WTC11 (cell line): ENCODE measurements around the gene TEX12. TPM values are rescaled to one million over a fixed set of nuclear protein-coding genes. Genes with fewer than 3 reads are reported as not detected.
A peak's percentile ranks its signal among the peaks of the same experiment; 100 is the strongest.

Experiments
- ATAC-seq: fragments of 200-7000 bp; cut with Tn5 transposase; 2 replicates; pipeline ENCODE4 v1.10.0; 2021; ENCODE audit warnings: mild to moderate bottlenecking, moderate library complexity
- CTCF ChIA-PET: fragments of 300-600 bp; sonication (Branson Sonifier 250); formaldehyde crosslinking; loops from one replicate; lab custom pipeline; 2021; ENCODE audit warnings: antibody characterized with exemption; lab: Charles Lee
- POLR2A ChIA-PET: fragments of 350-600 bp; sonication (Branson Sonifier 250); formaldehyde crosslinking; loops from one replicate; lab custom pipeline; 2021; ENCODE audit warnings: antibody characterized with exemption; lab: Charles Lee
- DNase-seq: peaks from one replicate; pipeline ENCODE4 v3.0.0; 2021; ENCODE audit warnings: low spot score
- H3K27ac Mint-ChIP-seq: 2 replicates; pipeline ENCODE4 v1.8.0; 2021; ENCODE audit warnings: mixed read lengths
- H3K27me3 Mint-ChIP-seq: 2 replicates; pipeline ENCODE4 v1.8.0; 2021; ENCODE audit warnings: low read depth, mild to moderate bottlenecking, moderate library complexity, mixed read lengths
- H3K36me3 Mint-ChIP-seq: 2 replicates; pipeline ENCODE4 v1.8.0; 2021; ENCODE audit warnings: mixed read lengths
- H3K4me1 Mint-ChIP-seq: 2 replicates; pipeline ENCODE4 v1.8.0; 2022; ENCODE audit warnings: mixed read lengths
- H3K4me3 Mint-ChIP-seq: 2 replicates; pipeline ENCODE4 v1.8.0; 2021; ENCODE audit warnings: mild to moderate bottlenecking, moderate library complexity, mixed read lengths
- H3K9me3 Mint-ChIP-seq: 2 replicates; pipeline ENCODE4 v1.8.0; 2021; ENCODE audit warnings: mixed read lengths
- ARID4B ChIP-seq: sonication (generic); formaldehyde crosslinking; IDR thresholded peaks from 2 replicates; pipeline ENCODE4 v1.8.0; 2023; ENCODE audit warnings: missing genetic modification reagents, mild to moderate bottlenecking, borderline replicate concordance
- ATF3 ChIP-seq: sonication (generic); formaldehyde crosslinking; conservative IDR thresholded peaks from 2 replicates; pipeline ENCODE4 v1.8.1; 2022; ENCODE audit warnings: mild to moderate bottlenecking, missing genetic modification reagents
- CTCF ChIP-seq: fragments of 200-600 bp; IDR thresholded peaks from 2 replicates; pipeline ENCODE4 v1.8.0; 2022; ENCODE audit warnings: antibody characterized with exemption
- E2F1 ChIP-seq: sonication (generic); formaldehyde crosslinking; IDR thresholded peaks from 2 replicates; pipeline ENCODE4 v1.8.0; 2022; ENCODE audit warnings: mild to moderate bottlenecking, missing genetic modification reagents
- E2F4 ChIP-seq: sonication (generic); formaldehyde crosslinking; IDR thresholded peaks from 2 replicates; pipeline ENCODE4 v1.8.1; 2022; ENCODE audit warnings: low read depth, mild to moderate bottlenecking, moderate library complexity, missing genetic modification reagents, borderline replicate concordance
- EMX1 ChIP-seq: fragments of 250-450 bp; sonication (Bioruptor Pico); IDR thresholded peaks from 2 replicates; pipeline ENCODE4 v1.8.0; 2021; ENCODE audit warnings: mild to moderate bottlenecking
- IRF1 ChIP-seq: sonication (generic); formaldehyde crosslinking; IDR thresholded peaks from 2 replicates; pipeline ENCODE4 v1.8.0; 2023; ENCODE audit warnings: missing genetic modification reagents
- MLX ChIP-seq: sonication (generic); formaldehyde crosslinking; IDR thresholded peaks from 2 replicates; pipeline ENCODE4 v1.8.1; 2023; ENCODE audit warnings: mild to moderate bottlenecking, missing genetic modification reagents, moderate library complexity
- NFYB ChIP-seq: sonication (generic); formaldehyde crosslinking; conservative IDR thresholded peaks from 2 replicates; pipeline ENCODE4 v1.8.0; 2022; ENCODE audit warnings: low read depth, missing genetic modification reagents
- NR3C1 ChIP-seq: sonication (generic); formaldehyde crosslinking; conservative IDR thresholded peaks from 2 replicates; pipeline ENCODE4 v1.8.1; 2023; ENCODE audit warnings: low read depth, mild to moderate bottlenecking, missing genetic modification reagents
- PREB ChIP-seq: sonication (generic); formaldehyde crosslinking; IDR thresholded peaks from 2 replicates; pipeline ENCODE4 v1.8.1; 2022; ENCODE audit warnings: mild to moderate bottlenecking, missing genetic modification reagents, moderate library complexity, borderline replicate concordance
- SMAD4 ChIP-seq: sonication (generic); formaldehyde crosslinking; IDR thresholded peaks from 2 replicates; pipeline ENCODE4 v1.8.0; 2022; ENCODE audit warnings: mild to moderate bottlenecking, missing genetic modification reagents
- STAT6 ChIP-seq: sonication (generic); formaldehyde crosslinking; conservative IDR thresholded peaks from 2 replicates; pipeline ENCODE4 v1.8.1; 2023; ENCODE audit warnings: mild to moderate bottlenecking, low read depth, missing genetic modification reagents, moderate library complexity
- TEAD1 ChIP-seq: sonication (generic); formaldehyde crosslinking; IDR thresholded peaks from 2 replicates; pipeline ENCODE4 v1.8.0; 2022; ENCODE audit warnings: mild to moderate bottlenecking, missing genetic modification reagents
- TEAD4 ChIP-seq: sonication (generic); formaldehyde crosslinking; IDR thresholded peaks from 2 replicates; pipeline ENCODE4 v1.8.0; 2022; ENCODE audit warnings: mild to moderate bottlenecking, missing genetic modification reagents
- ZNF317 ChIP-seq: sonication (generic); formaldehyde crosslinking; IDR thresholded peaks from 2 replicates; pipeline ENCODE4 v1.8.1; 2023; ENCODE audit warnings: low read depth, mild to moderate bottlenecking, moderate library complexity, missing genetic modification reagents, borderline replicate concordance
- total RNA-seq: library from RNA; stranded (reverse); gene quantifications from 3 replicates; pipeline ENCODE4 v1.2.3, GENCODE V29; 2021

Gene TEX12
- total RNA-seq, 1 experiment from 2014 or later, result not detected

- TF ChIP-seq ARID4B (CRISPR knock-in tag) (no peak), E2F4 (CRISPR knock-in tag) (no peak), ZNF317 (CRISPR knock-in tag) (no peak), STAT6 (CRISPR knock-in tag) (no peak), NFYB (CRISPR knock-in tag) (no peak), SMAD4 (CRISPR knock-in tag) (no peak)
These were observed 6.0 kb downstream of the TEX12 start (continued) for GRCh38 chr11:112173152-112173551.

GRCh38 chr11:112174789-112175598 lies 7.8 kb downstream of the TEX12 start, which contains the start of gene BCO2:
Gene BCO2, plus strand, starts transcription at chr11:112175512. Its CDS starts 90 bp downstream, at chr11:112175602.
- Mint-ChIP-seq H3K27me3 (no peaks in the 10 kb centered on the region), H3K27ac (no peak within 1 kb of the TSS), H3K4me1 (no peaks in the 10 kb centered on the region), H3K9me3 (no peaks in the 10 kb centered on the region), H3K36me3 (no peaks in the 10 kb centered on the region), H3K4me3 (peak within 1 kb of the TSS; percentile 58)
- TF ChIP-seq CTCF (peak; percentile 58), PREB (CRISPR knock-in tag) (no peak)
- DNase-seq, result peak; percentile 69
- CTCF ChIA-PET, result interaction anchor here (0.6 to 1.3 kb wide), 15 partner anchors 9 to 248 kb away, joined by 3 to 12 read pairs (median 4); partner anchors contain the start of genes IL18, SDHD, TEX12 and TIMM8B
- peak; percentile 95 for ATAC-seq
- POLR2A ChIA-PET, result no interaction called here

GRCh38 chr11:112175599-112175952 lies 8.4 kb downstream of the TEX12 start:
- ATAC-seq (no peak; the same call in 1 of the 2 replicates), DNase-seq (no peak)
- Mint-ChIP-seq H3K4me1 (no peaks in the 10 kb centered on the region), H3K9me3 (no peaks in the 10 kb centered on the region), H3K27ac (no peak overlapping the region), H3K4me3 (peak overlapping the region; percentile 58), H3K27me3 (no peaks in the 10 kb centered on the region), H3K36me3 (no peaks in the 10 kb centered on the region)
- POLR2A ChIA-PET, result no interaction called here
- CTCF ChIA-PET, result interaction anchor here (0.7 to 1.3 kb wide), 14 partner anchors 9 to 249 kb away, joined by 3 to 12 read pairs (median 4); partner anchors contain the start of genes IL18, SDHD, TEX12 and TIMM8B
- TF ChIP-seq ZNF317 (CRISPR knock-in tag) (no peak), NR3C1 (no peak), ATF3 (CRISPR knock-in tag) (no peak), TEAD1 (CRISPR knock-in tag) (no peak), E2F1 (CRISPR knock-in tag) (no peak), EMX1 (CRISPR knock-in tag) (no peak), MLX (CRISPR knock-in tag) (no peak), IRF1 (CRISPR knock-in tag) (no peak), TEAD4 (CRISPR knock-in tag) (no peak)
